IPS-11a (cell line): ENCODE measurements around the gene ENPP3.

Experiments used
- H3K4me3 ChIP-seq: one replicate; pipeline ENCODE4 v1.5.1; 2013; ENCODE audit warnings: low read depth, low read length, control low read depth

ENPP3 gene

DNA sequence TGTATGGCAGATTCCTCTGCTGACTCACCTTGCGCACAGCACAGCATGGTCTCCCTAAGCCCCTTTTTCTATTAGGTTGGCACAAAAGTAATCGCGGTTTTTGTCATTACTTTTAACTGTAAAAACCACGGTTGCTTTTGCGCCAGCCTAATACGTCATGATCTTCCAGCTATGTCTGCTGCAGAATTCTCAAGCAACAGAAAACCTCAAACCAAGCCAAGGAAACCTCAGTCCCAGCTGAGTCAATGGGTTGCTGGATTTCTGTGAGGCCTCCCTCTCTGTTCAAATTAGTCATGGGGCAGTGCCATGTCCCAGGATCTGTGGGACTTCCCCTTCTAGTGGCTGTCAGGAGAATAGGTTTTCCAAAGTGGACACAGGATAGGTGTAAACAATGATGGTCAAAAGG is 155.0 kb downstream of the ENPP3 start:
- H3K4me3 ChIP-seq: no peak overlapping the region

DNA sequence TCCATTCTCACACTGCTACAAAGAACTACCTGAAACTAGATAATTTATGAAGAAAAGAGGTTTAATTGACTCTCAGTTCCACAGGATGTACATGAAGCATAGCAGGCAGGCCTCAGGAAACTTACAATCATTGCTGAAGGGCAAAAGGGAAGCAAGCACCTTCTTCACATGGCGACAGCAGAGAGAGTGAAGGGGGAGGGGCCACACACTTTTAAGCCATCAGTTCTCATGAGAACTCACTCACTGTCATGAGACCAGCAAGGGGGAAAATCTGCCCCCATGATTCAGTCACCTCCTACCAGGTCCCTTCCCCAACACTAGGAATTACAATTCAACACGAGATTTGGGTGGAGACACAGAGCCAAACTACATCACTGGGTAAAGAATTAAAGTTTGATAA is 158.3 kb downstream of the ENPP3 start:
- no peak overlapping the region for H3K4me3 ChIP-seq
